ENCODE data around the gene STK11.
A peak's percentile ranks its signal among the peaks of the same experiment; 100 is the strongest.

Gene STK11

DNA sequence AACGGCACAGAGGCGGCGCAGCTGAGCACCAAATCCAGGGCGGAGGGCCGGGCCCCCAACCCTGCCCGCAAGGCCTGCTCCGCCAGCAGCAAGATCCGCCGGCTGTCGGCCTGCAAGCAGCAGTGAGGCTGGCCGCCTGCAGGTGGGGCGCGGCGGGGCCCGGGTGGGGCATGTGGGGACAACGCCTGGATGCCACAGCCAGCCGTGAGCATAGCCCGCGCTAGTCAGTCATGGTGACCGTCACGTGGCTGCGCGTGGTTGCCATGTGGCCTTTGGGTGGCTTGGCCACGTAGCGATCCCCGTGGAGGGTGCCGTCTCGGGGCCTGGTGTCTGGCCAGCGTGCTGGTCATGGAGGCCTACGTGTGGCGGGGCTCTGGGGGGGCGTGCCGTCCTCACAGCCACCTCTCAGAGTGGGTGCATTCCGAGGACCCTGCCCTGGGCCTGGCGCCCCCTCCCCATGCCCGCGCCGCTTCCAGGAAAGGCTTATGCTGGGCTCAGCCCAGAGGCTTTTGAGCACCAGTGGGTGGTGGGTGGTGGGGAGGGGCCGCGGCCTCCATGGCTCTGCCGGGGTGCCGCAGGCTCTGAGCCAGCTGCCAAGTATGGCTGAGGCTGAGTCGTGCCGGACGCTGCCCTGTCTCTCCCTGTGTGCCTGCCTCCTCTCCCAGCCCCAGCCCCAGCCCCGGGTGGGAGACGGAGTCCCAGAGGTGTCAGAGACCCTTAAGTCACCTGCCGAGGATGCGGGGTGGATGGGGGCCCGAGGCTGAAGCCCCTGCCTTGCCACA lies 21.1 kb downstream of the STK11 start:
- no peak for DNase-seq

DNA sequence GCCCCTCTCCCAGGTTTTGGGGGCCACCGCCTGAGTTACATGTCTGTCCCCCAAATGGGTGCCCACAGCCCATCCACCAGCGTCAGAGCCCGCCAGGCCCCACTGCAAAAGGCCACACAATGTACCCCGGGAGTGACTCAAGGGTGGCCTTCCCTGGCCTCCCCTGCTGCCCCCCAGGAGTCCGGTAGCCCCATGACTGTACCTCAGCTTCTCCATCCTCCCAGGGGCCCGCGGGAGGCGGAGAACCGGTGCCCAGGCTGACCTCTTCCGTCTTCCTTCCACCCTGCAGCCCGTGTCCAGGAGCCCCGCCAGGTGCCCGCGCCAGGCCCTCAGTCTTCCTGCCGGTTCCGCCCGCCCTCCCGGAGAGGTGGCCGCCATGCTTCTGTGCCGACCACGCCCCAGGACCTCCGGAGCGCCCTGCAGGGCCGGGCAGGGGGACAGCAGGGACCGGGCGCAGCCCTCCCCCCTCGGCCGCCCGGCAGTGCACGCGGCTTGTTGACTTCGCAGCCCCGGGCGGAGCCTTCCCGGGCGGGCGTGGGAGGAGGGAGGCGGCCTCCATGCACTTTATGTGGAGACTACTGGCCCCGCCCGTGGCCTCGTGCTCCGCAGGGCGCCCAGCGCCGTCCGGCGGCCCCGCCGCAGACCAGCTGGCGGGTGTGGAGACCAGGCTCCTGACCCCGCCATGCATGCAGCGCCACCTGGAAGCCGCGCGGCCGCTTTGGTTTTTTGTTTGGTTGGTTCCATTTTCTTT lies 21.9 kb downstream of the STK11 start:
- no peak for DNase-seq

DNA sequence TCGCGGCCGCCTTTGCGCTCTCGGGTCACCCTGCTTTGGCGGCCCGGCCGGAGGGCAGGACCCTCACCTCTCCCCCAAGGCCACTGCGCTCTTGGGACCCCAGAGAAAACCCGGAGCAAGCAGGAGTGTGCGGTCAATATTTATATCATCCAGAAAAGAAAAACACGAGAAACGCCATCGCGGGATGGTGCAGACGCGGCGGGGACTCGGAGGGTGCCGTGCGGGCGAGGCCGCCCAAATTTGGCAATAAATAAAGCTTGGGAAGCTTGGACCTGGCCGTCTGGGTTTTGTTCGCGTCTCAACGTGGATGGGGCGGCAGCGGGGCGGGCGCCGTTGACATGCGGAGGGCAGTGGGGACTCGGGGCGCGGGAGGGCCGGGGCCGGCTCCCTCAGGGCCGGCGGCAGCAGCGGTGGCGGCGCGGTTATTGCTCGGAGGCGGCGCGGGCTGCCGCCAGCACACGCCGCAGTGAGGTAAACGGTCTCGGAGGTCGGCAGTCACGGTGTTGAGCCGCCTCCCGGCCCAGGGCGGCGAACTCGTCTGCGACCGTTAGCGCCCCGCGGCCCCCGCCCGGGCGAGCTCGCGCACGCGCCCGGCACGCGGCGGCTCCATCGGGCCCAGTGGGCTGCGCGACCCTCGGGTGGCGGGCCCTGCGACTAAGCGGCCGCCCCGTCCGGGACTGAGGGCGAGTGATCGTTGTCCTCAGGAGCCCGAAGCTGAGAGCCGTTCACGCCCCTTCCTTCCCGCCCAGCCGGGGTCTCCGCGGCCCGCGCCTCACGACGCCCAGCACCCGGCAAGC lies 22.8 kb downstream of the STK11 start:
- no peak for DNase-seq

DNA sequence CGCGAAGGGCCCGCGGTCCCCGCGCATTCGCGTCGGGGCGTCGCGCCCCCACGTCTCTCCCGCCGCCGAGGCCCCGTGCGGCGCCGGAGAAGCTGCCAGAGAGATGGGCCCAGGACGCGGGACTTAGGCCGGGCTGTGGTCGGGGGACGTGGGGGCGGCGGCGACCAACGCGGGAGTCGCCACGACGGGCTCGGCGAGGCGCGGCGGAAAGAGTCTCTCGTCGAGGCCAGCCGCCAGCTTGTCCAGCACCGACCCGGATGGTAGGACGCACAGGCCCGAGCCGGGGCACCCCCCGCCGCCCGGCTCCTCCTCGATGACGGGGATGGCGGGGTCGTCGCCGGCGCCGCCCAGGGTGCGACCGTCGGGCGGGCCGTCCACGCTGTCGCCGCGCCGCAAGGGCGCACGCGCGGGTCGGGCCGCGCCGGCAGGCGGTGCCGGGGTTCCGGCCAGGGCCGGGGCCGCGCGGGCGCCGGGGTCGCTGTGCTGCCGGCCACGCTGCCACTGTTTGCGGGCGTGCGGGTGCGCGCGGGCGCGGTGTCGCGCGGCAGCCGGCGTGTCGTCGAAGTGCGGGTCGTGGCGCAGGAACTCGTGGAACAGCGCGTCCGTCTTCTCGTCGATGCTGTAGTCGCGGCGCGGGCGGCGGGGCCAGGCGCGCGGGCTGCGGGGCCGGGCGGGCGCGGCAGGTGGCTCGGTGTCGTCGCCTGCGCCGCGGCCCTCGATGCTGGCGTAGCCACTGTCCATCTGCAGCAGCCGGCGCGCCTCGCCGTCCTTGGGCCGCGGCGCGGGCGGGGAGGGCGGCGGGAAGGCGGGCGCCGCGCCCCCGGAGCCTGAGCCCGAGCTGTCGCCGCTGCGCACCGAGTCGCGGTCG lies 23.7 kb downstream of the STK11 start:
- DNase-seq, result no peak

GRCh38 chr19:1229924-1230782 lies 24.6 kb downstream of the STK11 start:
- DNase-seq, result no peak

DNA sequence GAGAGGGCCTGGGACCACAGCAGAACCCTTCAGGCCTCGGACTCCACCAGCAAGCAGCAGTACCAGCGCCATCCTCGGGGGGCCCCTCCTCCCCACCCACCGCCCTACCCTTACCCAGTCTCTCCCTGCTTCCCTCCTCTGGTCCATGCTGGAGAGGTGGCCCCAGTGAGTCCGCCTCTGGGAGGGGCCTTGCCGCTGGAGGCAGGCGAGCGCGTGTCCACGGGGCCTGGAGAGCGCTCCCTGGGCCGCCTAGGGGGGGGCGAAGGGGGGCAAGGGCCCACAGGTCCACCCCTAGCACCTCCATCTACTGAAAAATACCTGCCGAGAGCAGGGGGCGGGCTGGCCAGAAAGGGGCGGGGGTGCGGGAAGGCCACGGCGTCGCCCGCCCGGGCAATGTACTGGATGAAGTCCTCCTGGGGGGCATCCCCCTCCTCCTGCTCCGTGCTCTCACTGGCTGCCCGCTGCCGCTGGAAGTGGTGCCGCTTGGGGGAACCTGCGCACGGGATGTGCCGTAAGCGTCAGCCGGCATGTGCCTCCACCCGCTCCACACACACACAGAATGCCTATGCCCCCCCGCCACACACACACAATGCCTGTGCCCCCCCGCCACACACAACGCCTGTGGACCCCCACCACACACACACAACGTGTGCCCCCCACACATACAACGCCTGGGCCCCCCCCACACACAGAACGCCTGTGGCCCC lies 25.4 kb downstream of the STK11 start:
- DNase-seq, result no peak

DNA sequence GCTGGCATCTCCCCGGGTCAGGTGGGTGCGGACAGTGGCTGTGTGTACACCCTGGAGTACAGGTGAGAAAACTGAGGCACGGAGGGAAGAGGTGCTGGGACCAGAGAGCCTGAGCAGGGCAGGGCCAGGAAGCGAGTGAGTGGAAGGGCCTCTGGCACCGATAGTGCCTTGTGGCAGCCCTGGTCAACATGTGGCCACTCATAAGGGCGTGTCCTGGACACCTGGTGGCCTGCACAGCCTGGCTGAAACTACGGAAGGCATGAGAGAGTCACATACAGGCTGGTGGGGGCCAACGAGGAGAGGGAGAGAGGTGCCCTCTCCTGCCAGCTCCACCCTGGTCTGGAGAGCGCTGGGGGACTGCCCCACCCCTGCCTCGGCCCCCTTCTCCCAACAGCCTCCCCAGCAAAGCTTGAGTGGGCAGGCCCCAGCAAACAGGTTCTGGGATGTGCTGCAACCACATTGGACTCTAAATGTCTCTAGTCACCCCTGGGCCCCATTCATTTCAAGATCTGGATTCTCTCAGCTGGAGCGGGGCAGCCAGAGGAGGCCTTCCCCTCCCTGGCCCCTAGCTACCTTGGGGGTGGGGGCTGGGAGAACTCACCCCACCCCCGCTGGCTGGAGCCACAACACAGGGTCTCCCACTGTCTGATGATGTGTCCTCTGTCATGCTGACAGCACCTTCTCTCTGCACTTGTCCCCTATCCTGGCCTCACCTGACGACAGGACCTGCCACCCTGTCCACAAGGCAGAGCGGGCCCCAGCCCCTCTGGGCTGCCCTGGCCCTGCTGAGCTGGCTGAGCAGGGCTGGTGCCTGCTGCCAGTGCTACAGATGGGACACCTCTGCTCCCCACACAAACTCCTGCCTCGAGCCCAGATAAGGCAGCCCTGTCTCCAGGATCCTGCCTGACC lies 26.4 kb downstream of the STK11 start:
- no peak for DNase-seq

- DNase-seq, result no peak
Observed at GRCh38 chr19:1232652-1233072, 27.1 kb downstream of the STK11 start.

- no peak for DNase-seq
Observed at GRCh38 chr19:1233115-1233667, 27.6 kb downstream of the STK11 start.

DNA sequence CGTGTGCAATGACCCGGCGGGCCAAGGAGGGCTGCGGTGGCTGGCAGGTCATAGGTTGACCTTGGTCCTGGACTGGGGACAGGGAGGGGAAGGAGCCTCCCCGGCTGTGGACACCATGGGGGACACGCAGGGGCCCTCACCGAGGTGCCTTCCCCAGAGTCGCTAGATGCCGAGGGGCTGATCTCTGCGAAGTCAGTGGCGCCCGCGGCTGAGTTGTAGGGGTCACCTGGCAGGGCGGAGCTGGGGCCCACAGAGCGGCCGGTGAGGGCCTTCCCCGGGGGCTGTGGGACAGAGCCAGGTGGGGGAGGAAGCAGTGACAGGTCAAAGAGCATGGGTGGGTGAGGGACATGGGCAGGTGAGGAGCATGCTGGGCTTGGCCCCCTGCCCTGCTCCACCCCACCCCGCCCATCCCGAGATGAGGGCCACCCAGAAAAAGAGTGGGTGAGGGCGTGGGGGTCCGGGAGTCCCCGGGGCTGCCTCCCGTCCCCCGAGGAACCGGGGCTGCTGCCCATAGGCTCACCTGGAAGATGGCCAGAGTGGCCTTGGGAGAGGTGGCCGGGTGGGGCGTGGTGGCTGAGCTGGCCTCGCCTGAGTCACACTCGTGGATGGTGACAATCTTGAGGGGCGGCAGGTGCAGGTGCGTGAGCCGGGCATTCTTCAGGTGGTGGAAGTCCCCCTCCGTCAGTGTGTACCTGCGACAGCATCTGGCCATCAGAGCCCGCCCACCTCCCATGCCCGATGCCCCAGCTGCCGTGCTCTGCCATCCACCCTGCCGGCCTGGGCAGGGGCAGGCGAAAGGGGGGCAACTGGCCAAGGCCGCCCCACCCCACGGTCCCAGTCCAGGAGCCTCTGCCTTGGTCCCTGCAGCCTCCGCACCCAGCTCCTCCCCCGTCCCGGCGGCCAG lies 28.7 kb downstream of the STK11 start:
- no peak for DNase-seq

DNA sequence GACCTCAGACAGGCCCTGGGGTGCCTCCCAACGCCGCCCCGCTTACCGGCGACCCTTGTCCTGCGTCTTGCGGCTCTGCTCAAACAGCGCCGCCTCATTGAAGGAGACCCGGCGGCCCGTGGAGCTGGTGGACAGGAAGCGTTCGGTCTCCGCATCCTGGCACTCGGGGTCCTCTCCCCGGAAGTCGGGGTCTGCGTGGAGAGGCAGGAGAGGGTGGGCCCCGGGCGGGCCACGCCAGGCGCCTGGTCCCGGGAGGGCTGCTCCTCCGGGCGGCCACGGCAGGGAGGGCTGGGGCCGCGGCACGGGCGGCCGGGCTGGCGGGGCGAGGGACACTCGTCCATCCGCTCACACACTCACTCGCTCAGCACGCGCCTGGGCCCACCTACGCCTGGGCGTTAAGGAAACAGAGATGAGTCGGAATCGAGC lies 29.4 kb downstream of the STK11 start:
- DNase-seq, result no peak

GRCh38 chr19:1235625-1236538 lies 30.3 kb downstream of the STK11 start:
- DNase-seq, result no peak

DNA sequence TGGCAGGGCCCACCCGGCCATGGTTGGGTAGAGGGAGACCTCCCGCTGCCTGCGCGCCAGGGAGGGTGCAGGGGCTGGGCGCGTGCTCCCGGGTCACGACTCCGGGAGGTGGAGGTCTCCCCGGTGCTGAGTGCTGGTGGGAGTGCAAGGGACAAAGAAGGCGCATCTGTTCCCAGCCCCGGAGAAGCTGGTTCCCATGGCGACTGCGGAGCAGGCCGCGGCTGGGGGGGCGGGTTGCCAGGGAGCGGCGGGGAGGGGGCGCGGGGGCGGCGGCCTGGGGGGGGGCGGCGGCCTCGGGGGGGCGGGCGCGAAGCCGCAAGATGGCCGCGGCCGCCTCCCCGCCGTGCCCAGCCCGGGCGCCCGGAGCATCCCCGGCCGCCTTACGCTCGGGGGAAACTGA lies 31.0 kb downstream of the STK11 start:
- DNase-seq, result no peak

DNA sequence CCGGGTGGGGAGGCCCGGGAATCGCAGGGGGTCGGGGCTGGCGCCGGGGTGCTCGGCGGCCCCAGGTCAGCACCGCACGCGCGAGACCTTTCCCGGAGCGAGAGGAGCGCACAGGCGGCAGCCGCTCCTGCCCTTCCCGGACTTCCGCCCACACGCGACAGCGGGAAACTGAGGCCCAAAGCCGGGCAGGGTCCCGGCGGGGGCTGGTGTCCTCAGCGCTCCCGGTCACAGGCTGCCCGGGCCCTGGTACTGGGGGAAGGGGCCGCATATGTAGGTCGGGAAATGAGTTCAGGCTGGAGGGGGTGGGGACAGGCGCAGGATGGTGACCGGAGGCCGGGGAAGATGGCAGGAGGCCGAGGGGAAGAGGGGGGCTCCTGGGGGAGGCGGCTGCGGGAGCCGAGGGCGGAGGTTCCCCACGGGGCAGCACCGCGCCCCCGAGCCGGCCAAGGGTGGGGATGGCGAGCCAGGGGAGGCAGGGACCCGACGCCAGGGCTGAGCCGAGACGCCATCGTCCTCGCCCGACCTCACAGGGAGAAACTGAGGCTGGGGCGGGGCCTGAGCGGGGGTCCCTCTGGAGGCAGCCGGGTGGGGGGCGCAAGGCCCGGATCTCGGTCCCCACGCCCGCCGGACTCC lies 31.6 kb downstream of the STK11 start:
- DNase-seq, result peak; percentile 22

- DNase-seq, result peak; percentile 55
Observed at GRCh38 chr19:1237754-1238368, 32.3 kb downstream of the STK11 start, which contains the start of gene CBARP. Gene CBARP (minus strand): TSS chr19:1238005. CDS start chr19:1236100, 1,905 bp downstream.

Data from midbrain (tissue), 1 donor.